HepG2 (cell line): Measurements from ENCODE around the gene PEX19. TPM values are rescaled to one million over a fixed set of nuclear protein-coding genes. Genes with fewer than 3 reads are reported as not detected.

Source experiments
- CENPBD1 ChIP-seq: sonication (generic); formaldehyde crosslinking; IDR thresholded peaks from 2 replicates; pipeline ENCODE4 v1.8.0; 2022; ENCODE audit warnings: missing genetic modification reagents, low read depth, mild to moderate bottlenecking, borderline replicate concordance
- KIAA2018 ChIP-seq: sonication (generic); formaldehyde crosslinking; IDR thresholded peaks from 2 replicates; pipeline ENCODE4 v1.5.0; 2020; ENCODE audit warnings: mild to moderate bottlenecking, missing genetic modification reagents, borderline replicate concordance
- LCORL ChIP-seq, 2 experiments: fragments of 450-650 bp in 1 of 2; sonication (generic) in 1 of 2; formaldehyde crosslinking in 1 of 2; IDR thresholded peaks; 2 replicates each; pipeline versions ENCODE4 v1.5.0 to v1.6.1; 2017 to 2020; ENCODE audit warnings: antibody characterized with exemption in 1 of 2, missing genetic modification reagents in 1 of 2
- MIXL1 ChIP-seq: IDR thresholded peaks from 2 replicates; pipeline ENCODE4 v1.6.1; 2016
- PPARG ChIP-seq: conservative IDR thresholded peaks from 2 replicates; pipeline ENCODE4 v1.6.1; 2016; ENCODE audit warnings: missing biosample characterization, missing genetic modification reagents
- RXRB ChIP-seq: IDR thresholded peaks from 2 replicates; pipeline ENCODE4 v1.6.1; 2016; ENCODE audit warnings: borderline replicate concordance, missing genetic modification reagents, missing compliant biosample characterization
- UBTF ChIP-seq: sonication (generic); formaldehyde crosslinking; IDR thresholded peaks from 2 replicates; pipeline ENCODE4 v1.4.0; 2020; ENCODE audit warnings: mild to moderate bottlenecking, missing genetic modification reagents
- ZFX ChIP-seq: sonication (generic); formaldehyde crosslinking; IDR thresholded peaks from 2 replicates; pipeline ENCODE4 v1.4.0; 2020; ENCODE audit warnings: mild to moderate bottlenecking, low read depth, missing genetic modification reagents, moderate library complexity
- ZNF142 ChIP-seq: sonication (generic); formaldehyde crosslinking; IDR thresholded peaks from 2 replicates; pipeline ENCODE4 v1.4.0; 2020; ENCODE audit warnings: missing genetic modification reagents
- ZNF317 ChIP-seq: sonication (generic); formaldehyde crosslinking; IDR thresholded peaks from 2 replicates; pipeline ENCODE4 v1.5.0; 2020; ENCODE audit warnings: mild to moderate bottlenecking, missing genetic modification reagents
- ZNF558 ChIP-seq: sonication (generic); formaldehyde crosslinking; IDR thresholded peaks from 2 replicates; pipeline ENCODE4 v1.9.0; 2022; ENCODE audit warnings: mild to moderate bottlenecking, missing genetic modification reagents, borderline replicate concordance
- polyA plus RNA-seq, 8 experiments: library from polyadenylated mRNA; depleted of rRNA in 3 of 8; stranded (reverse) in 7 of 8; unstranded in 1 of 8; fragments of >200 nt; fragmentation: Illumina TruSeq in 4 of 8; extraction: Trizol in 4 of 8; gene quantifications; 2 replicates each; pipeline versions ENCODE4 v1.2.1 to v1.2.3, GENCODE V29; 2011 to 2016; ENCODE audit warnings: low read depth in 4 of 8, missing spikeins in 1 of 8, mixed read lengths in 1 of 8; ENCODE audit not compliant: insufficient read depth in 1 of 8
- total RNA-seq, 5 experiments: library from RNA; depleted of rRNA; stranded (reverse); fragments of >200 nt; fragmentation: Illumina TruSeq; extraction: Trizol; gene quantifications; 2 replicates each; pipeline ENCODE4 v1.2.3, GENCODE V29; 2016; ENCODE audit warnings: low read depth in 1 of 5

PEX19 gene
- total and polyA plus RNA-seq, 2 of the 13 experiments (the other 11 are each of a cell fraction or from before 2014, with no cell fraction given), result 47.0 to 51.8 TPM

GRCh38 chr1:160284220-160284781 lies 632 bp downstream of the PEX19 start (continued):
- TF ChIP-seq ZNF142, result 0 out of 2 replicates have a peak, but pooled peaks have one; percentile 41
- TF ChIP-seq ZFX (CRISPR knock-in tag), result 0 out of 2 replicates have a peak, but pooled peaks have one; percentile 7
- no peak for TF ChIP-seq KIAA2018 (CRISPR knock-in tag)
- TF ChIP-seq ZNF558, result no peak
- 0 out of 2 replicates have a peak, but pooled peaks have one; percentile 9 for TF ChIP-seq RXRB (CRISPR knock-in tag)
- no peak for TF ChIP-seq MIXL1 (CRISPR knock-in tag)
- 0 out of 2 replicates have a peak, but pooled peaks have one; percentile 22 for TF ChIP-seq CENPBD1
- peak; percentile 76 for TF ChIP-seq PPARG (CRISPR knock-in tag)
- no peak for TF ChIP-seq UBTF (CRISPR knock-in tag)
- TF ChIP-seq LCORL (IDR thresholded peaks at IDR 0.05), result no peak
- 0 out of 2 replicates have a peak, but pooled peaks have one; percentile 16 for TF ChIP-seq LCORL (CRISPR knock-in tag; IDR thresholded peaks at IDR 0.05)
- TF ChIP-seq ZNF317 (CRISPR knock-in tag), result no peak
